CD4-positive, alpha-beta T cell (primary cell): ENCODE data around the gene KIAA1217. TPM values are rescaled to one million over a fixed set of nuclear protein-coding genes. Genes with fewer than 3 reads are reported as not detected.

Experiments used
- ATAC-seq: fragments of 200-7000 bp; cut with Tn5 transposase; one replicate; pipeline ENCODE4 v1.10.0; 2022; ENCODE audit warnings: mild to moderate bottlenecking; ENCODE audit not compliant: poor library complexity
- CTCF ChIA-PET: fragments of 350-600 bp; sonication (Branson Sonifier 250); formaldehyde crosslinking; loops from one replicate; lab custom pipeline; 2021; ENCODE audit warnings: antibody characterized with exemption, inconsistent platforms; lab: Charles Lee
- POLR2A ChIA-PET: fragments of 350-600 bp; sonication (Branson Sonifier 250); formaldehyde crosslinking; loops from one replicate; lab custom pipeline; 2021; ENCODE audit warnings: antibody characterized with exemption, inconsistent platforms; lab: Charles Lee
- DNase-seq, 14 experiments: peaks; one replicate each; pipeline ENCODE4 v3.0.0-alpha.2; 2013 to 2020; ENCODE audit warnings: mixed read lengths in 2 of 14
- H3K27ac ChIP-seq, 2 donors: one replicate each; pipeline versions ENCODE4 v1.5.1 to v1.7.0; 2013; ENCODE audit warnings: low read length in 2 of 2, low read depth in 1 of 2, mild to moderate bottlenecking in 1 of 2
- H3K27me3 ChIP-seq, 2 experiments: 1 replicate in 1 of 2; 2 replicates in 1 of 2; pipeline versions ENCODE4 v1.6.1 to v1.7.0; 2013; ENCODE audit warnings: low read length in 2 of 2, control low read depth in 1 of 2, mild to moderate bottlenecking in 1 of 2, moderate library complexity in 1 of 2; ENCODE audit not compliant: insufficient read depth in 2 of 2, control insufficient read depth in 1 of 2
- H3K36me3 ChIP-seq: one replicate; pipeline ENCODE4 v1.6.1; 2013; ENCODE audit warnings: low read length, control low read depth; ENCODE audit not compliant: insufficient read depth
- H3K4me1 ChIP-seq: one replicate; pipeline ENCODE4 v1.6.1; 2013; ENCODE audit warnings: low read length, control low read depth; ENCODE audit not compliant: insufficient read depth
- H3K4me3 ChIP-seq: one replicate; pipeline ENCODE4 v1.5.1; 2013; ENCODE audit warnings: mild to moderate bottlenecking, low read length, moderate library complexity
- H3K9me3 ChIP-seq, 2 experiments: 1 replicate in 1 of 2; 2 replicates in 1 of 2; pipeline versions ENCODE4 v1.6.1 to v1.7.0; 2013; ENCODE audit warnings: low read length in 2 of 2, mild to moderate bottlenecking in 2 of 2, control low read depth in 1 of 2, moderate library complexity in 1 of 2; ENCODE audit not compliant: control insufficient read depth in 1 of 2, insufficient read depth in 1 of 2
- H3K27ac Mint-ChIP-seq: one replicate; pipeline ENCODE4 v1.8.0; 2020; ENCODE audit warnings: mixed read lengths
- H3K27me3 Mint-ChIP-seq: one replicate; pipeline ENCODE4 v1.8.0; 2021; ENCODE audit warnings: mixed read lengths
- H3K36me3 Mint-ChIP-seq: one replicate; pipeline ENCODE4 v1.8.0; 2021; ENCODE audit warnings: low read depth, mixed read lengths
- H3K4me1 Mint-ChIP-seq: one replicate; pipeline ENCODE4 v1.8.0; 2021; ENCODE audit warnings: low read depth, mixed read lengths
- H3K4me3 Mint-ChIP-seq: one replicate; pipeline ENCODE4 v1.8.0; 2020; ENCODE audit warnings: mild to moderate bottlenecking, mixed read lengths
- H3K9me3 Mint-ChIP-seq: one replicate; pipeline ENCODE4 v1.8.0; 2020; ENCODE audit warnings: mixed read lengths
- intact Hi-C, 2 experiments: fragments of 100-400 bp; cut with DNase I in 1 of 2; cut with micrococcal nuclease in 1 of 2; formaldehyde crosslinking; loops; one replicate each; pipeline versions ENCODE4 v1.15.1 to v1.9.0; 2023 to 2025; cut with DNase I, micrococcal nuclease
- total RNA-seq, 174 experiments: library from RNA in 2 of 174; stranded (reverse) in 2 of 174; gene quantifications; one replicate each; pipeline ENCODE4 v1.2.3 and lab custom pipeline; 2021 to 2026
- TF ChIP-seq, protein P1 (sequence below): fragments of 200-600 bp; IDR thresholded peaks from one replicate; pipeline ENCODE4 v1.8.0; 2022; ENCODE audit warnings: antibody characterized with exemption, mild to moderate bottlenecking

Gene KIAA1217
- total RNA-seq, 2 experiments from 2014 or later: not detected

DNA sequence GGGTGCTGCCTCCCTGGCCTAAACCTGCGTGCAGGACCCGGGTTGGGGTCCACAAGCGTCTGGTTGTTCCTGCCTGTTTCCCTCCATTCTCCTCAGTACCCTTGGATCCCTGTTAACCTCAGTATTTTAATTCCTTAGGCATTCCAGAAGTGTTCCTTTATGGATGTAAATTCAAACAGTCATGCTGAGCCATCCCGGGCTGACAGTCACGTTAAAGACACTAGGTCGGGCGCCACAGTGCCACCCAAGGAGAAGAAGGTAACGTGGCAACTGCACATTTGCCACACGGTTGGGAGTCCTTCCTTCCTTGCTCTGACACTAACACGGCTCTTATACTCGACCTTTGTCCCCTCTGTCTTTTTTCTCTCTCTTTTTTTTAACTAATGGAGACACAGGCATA lies 327.7 kb downstream of the KIAA1217 start:
- Histone ChIP-seq H3K27me3 (no peaks in the 10 kb centered on the region), H3K27ac (no peak overlapping the region), H3K9me3 (no peaks in the 10 kb centered on the region), H3K4me1 (no peaks in the 10 kb centered on the region), H3K36me3 (no peaks in the 10 kb centered on the region), H3K4me3 (no peak overlapping the region)
- ATAC-seq (no peak), DNase-seq (no peak)
- POLR2A ChIA-PET: no interaction called here
- Mint-ChIP-seq H3K4me1 (no peaks in the 10 kb centered on the region), H3K9me3 (no peaks in the 10 kb centered on the region), H3K36me3 (no peaks in the 10 kb centered on the region), H3K4me3 (no peak overlapping the region), H3K27me3 (no peaks in the 10 kb centered on the region), H3K27ac (no peak overlapping the region)
- intact Hi-C loops: no loop called here
- CTCF ChIA-PET: no interaction called here
- TF ChIP-seq, protein P1, sequence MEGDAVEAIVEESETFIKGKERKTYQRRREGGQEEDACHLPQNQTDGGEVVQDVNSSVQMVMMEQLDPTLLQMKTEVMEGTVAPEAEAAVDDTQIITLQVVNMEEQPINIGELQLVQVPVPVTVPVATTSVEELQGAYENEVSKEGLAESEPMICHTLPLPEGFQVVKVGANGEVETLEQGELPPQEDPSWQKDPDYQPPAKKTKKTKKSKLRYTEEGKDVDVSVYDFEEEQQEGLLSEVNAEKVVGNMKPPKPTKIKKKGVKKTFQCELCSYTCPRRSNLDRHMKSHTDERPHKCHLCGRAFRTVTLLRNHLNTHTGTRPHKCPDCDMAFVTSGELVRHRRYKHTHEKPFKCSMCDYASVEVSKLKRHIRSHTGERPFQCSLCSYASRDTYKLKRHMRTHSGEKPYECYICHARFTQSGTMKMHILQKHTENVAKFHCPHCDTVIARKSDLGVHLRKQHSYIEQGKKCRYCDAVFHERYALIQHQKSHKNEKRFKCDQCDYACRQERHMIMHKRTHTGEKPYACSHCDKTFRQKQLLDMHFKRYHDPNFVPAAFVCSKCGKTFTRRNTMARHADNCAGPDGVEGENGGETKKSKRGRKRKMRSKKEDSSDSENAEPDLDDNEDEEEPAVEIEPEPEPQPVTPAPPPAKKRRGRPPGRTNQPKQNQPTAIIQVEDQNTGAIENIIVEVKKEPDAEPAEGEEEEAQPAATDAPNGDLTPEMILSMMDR: no peak

DNA sequence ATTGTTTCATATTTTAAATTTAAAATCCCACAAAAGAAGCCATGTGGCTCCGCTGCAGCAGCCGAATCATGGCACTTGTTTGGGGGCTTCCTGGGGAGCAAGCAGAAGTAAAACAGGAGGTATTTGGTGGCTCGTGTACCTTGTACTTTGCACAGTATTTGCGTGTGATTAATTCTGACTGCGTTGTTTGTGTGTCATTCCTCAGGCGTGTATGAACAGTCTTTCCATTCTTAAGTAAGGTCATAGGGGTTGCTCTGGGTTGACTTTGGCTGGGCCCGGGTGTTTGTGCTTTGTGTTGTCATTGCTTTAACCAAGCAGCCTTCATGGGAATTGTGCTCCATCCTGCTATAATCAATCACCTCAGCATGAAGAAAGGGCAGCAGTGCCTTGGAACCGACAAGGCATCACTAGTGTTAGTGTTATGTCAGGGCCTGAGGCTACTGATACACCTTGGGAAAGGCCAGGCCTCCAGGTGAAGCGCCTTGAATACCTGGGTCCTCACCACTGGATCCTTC lies 332.4 kb downstream of the KIAA1217 start:
- no peak overlapping the region for H3K4me3 Mint-ChIP-seq
- no peaks in the 10 kb centered on the region for H3K4me1 ChIP-seq
- H3K36me3 Mint-ChIP-seq: no peaks in the 10 kb centered on the region
- H3K27ac ChIP-seq: no peak overlapping the region
- no peak overlapping the region for H3K27ac Mint-ChIP-seq
- H3K4me3 ChIP-seq: no peak overlapping the region
- no peaks in the 10 kb centered on the region for H3K36me3 ChIP-seq
- H3K9me3 Mint-ChIP-seq: no peaks in the 10 kb centered on the region
- ChIA-PET POLR2A (no interaction called here), CTCF (no interaction called here)
- no peaks in the 10 kb centered on the region for H3K4me1 Mint-ChIP-seq
- no peaks in the 10 kb centered on the region for H3K9me3 ChIP-seq
- no peaks in the 10 kb centered on the region for H3K27me3 ChIP-seq
- intact Hi-C loops: no loop called here
- ATAC-seq: no peak
- H3K27me3 Mint-ChIP-seq: no peaks in the 10 kb centered on the region
- TF ChIP-seq, protein P1: no peak
- DNase-seq: no peak

DNA sequence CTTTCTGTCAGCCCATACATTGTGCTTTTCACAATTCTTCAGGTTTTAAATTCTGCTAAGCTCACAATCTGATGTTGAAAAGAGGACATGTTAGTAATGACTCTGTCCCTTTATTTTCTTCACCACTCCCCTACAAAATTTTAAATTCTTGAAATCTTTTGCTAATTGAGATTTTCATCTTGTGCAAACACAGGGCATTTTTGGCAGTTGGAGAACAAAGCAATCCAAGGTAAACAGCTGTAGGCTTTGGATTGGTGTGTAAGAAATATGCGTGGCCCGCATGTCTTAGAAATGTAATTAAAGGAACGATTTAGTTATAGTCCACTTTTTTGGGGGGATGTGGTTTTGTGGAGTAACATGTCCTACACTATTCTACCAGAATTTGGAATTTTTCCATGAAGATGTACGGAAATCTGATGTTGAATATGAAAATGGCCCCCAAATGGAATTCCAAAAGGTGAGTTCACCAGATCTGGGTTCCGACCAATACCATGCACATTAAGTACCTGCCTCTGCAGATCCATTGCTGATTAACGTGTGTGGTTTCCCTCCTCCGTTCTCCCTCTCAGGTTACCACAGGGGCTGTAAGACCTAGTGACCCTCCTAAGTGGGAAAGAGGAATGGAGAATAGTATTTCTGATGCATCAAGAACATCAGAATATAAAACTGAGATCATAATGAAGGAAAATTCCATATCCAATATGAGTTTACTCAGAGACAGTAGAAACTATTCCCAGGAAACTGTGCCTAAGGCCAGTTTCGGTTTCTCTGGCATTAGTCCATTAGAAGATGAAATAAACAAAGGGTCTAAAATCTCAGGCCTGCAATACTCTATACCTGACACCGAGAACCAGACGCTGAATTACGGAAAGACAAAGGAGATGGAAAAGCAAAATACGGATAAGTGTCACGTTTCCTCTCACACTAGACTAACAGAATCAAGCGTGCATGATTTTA lies 333.7 kb downstream of the KIAA1217 start:
- no peak overlapping the region for H3K4me3 ChIP-seq
- Mint-ChIP-seq H3K36me3 (no peaks in the 10 kb centered on the region), H3K4me3 (no peak overlapping the region), H3K27me3 (no peaks in the 10 kb centered on the region), H3K9me3 (no peaks in the 10 kb centered on the region), H3K4me1 (no peaks in the 10 kb centered on the region), H3K27ac (no peak overlapping the region)
- no peak overlapping the region for H3K27ac ChIP-seq
- no peaks in the 10 kb centered on the region for H3K9me3 ChIP-seq
- intact Hi-C loops: no loop called here
- ATAC-seq: no peak
- no peaks in the 10 kb centered on the region for H3K36me3 ChIP-seq
- TF ChIP-seq, protein P1: no peak
- CTCF ChIA-PET: no interaction called here
- H3K27me3 ChIP-seq: no peaks in the 10 kb centered on the region
- H3K4me1 ChIP-seq: no peaks in the 10 kb centered on the region
- POLR2A ChIA-PET: no interaction called here
- no peak for DNase-seq
